ENCODE results near the gene TRPV2.

- TF ChIP-seq FOS (IDR thresholded peaks at IDR 0.05; ENCODE audit: extremely low read depth, insufficient read length) (no peak), ZNF384 (IDR thresholded peaks at IDR 0.05; ENCODE audit: low read depth, low read length) (no peak), ELF1 (tag; IDR thresholded peaks at IDR 0.05) (no peak), SMARCE1 (IDR thresholded peaks at IDR 0.05) (no peak), ZNF609 (CRISPR knock-in tag; IDR thresholded peaks at IDR 0.05; ENCODE audit: borderline replicate concordance) (no peak), CTCF (IDR thresholded peaks at IDR 0.05 in 2 of 3, conservative IDR thresholded peaks at IDR 0.05 in 1 of 3; ENCODE audit: insufficient read depth in 2 of 3, low read depth in 1 of 3, low read length in 3 of 3) (no peak), SMARCC2 (IDR thresholded peaks at IDR 0.05; ENCODE audit: low read depth) (no peak), ZNF217 (CRISPR knock-in tag; IDR thresholded peaks at IDR 0.05) (no peak), MAZ (CRISPR knock-in tag; conservative IDR thresholded peaks at IDR 0.05 in 1 of 2, IDR thresholded peaks at IDR 0.05 in 1 of 2) (no peak), RAD21 (CRISPR knock-in tag; conservative IDR thresholded peaks at IDR 0.05 in 1 of 2, IDR thresholded peaks at IDR 0.05 in 1 of 2) (no peak)
Measured at GRCh38 chr17:16425698-16426659, 10.6 kb downstream of the TRPV2 start.
